HG02642 (cell line): ENCODE measurements around the gene LSMEM2.
"Not testable (repeated sequence)": the region's sequence is repeated elsewhere in the genome, so short reads cannot be mapped to it uniquely, and the experiment has no call there.

Experiments used
- ATAC-seq: cut with Tn5 transposase; IDR thresholded peaks from one replicate; pipeline ENCODE4 v1.9.1; 2021; ENCODE audit warnings: mild to moderate bottlenecking; ENCODE audit not compliant: unreplicated experiment, poor library complexity

The LSMEM2 gene

DNA sequence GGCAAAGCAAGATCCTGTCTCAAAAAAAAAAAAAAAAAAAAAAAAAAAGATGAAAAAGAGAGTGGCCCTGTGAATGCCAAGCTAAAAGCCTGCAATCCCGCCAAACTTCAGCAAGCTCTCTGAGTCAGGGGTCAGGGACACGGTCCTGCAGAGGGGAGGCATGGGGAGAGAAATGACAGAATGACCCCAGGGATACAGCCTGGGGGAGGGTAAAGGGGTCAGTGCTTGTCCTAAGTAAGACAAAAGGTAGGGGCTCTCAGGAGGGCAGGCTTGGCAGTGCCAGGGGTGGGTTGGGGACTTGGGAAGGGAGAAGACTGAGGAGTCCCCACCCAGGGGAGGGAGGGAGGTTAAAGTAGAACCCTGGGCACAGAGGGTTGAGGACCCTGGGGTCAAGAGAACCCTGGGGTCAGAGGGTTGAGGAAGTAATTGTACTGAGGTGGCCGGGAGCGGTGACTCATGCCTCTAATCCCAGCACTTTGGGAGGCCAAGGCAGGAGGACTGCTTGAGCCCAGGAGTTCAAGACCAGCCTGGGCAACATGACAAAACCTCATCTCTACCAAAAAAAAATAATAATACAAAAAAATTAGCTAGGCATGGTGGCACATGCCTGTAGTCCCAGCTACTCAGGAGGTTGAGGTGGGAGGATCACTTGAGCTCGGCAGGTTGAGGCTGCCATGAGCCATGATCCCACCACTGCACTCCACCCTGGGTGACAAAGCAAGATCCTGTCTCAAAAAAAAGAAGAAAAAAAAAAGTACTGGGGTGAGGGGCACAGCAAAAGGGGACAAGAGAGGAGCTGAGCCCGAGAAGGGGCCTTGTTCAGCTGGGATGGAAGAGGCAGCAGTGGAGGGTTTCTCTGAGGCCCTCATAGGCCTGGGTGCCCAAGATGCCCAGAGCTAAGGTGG lies 15.2 kb upstream of the LSMEM2 start:
- ATAC-seq, result no peak

GRCh38 chr3:50264383-50264963 lies 14.4 kb upstream of the LSMEM2 start:
- ATAC-seq, result no peak

- ATAC-seq, result no peak
These were observed 13.9 kb upstream of the LSMEM2 start for GRCh38 chr3:50264964-50265485.

DNA sequence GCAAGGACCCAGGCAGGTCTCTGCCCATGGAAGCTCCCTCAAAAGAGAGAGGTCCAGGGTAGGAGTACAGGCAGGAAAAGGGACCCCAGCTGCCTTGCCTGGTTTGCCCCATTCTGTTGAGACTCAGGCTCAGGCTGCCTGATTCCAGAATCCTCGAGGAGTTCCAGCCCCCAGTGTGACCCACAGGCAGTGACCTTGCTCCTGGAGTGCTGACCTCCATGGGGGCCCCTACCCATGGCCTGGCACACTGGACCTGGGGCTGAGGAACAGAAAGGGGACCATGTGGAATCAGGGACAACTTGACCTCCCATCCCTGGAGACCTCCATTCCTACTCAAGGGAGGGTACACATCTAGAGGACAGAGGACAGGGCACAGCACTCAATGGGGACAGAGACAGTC lies 13.3 kb upstream of the LSMEM2 start:
- ATAC-seq, result no peak

GRCh38 chr3:50266017-50266416 lies 12.9 kb upstream of the LSMEM2 start:
- no peak for ATAC-seq

DNA sequence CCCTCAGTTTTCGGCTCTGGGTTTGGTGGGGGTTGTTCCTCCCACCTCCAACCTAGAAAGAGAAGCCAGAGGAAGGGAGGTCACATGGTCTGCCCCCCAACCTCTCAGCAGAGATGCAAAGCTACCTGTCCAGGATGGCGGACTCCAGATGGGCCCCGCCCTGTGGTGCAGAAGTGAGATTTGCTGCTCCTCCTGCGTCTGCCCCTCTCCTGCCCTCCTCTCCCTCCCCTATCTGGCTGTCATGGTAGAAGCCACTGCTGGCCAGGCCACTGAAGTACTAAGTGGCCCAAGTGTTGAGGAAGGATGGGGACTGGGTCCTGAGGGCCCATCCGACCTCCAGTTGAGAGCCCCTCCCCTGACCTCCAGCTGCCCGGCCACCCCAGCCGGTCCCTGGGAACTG lies 12.1 kb upstream of the LSMEM2 start:
- ATAC-seq, result no peak

DNA sequence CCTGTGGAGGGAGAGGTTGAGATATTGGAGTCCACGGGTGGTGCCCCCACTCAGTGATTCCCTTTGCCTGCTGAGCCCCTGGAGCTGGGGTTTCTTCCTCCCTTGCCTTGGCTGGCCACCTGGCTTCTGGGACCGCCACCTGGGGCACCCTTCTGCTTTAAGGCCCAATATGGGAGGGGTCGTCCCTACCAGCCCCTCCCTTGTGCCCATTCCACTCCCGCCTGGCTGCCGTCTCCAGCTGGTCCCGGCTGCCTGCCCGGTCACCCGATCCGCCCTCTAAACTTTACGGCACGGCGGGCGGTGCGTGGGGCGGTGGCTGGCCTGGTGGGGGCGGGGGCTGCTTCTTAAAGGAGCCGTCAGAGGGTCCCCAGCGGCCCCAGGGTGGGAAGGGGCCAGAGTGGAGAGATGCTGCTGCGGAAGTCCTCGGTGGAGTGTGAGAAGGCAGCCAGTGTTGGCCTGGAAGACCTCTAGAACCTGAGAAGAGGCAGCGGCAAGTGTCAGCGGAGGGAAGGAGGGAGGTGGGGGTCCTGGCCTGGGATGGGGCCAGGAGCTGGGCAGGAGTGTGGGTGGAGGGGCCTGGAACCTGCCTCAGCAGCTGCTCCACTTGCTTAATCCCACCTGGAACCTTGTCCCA lies 11.5 kb upstream of the LSMEM2 start:
- no peak for ATAC-seq

DNA sequence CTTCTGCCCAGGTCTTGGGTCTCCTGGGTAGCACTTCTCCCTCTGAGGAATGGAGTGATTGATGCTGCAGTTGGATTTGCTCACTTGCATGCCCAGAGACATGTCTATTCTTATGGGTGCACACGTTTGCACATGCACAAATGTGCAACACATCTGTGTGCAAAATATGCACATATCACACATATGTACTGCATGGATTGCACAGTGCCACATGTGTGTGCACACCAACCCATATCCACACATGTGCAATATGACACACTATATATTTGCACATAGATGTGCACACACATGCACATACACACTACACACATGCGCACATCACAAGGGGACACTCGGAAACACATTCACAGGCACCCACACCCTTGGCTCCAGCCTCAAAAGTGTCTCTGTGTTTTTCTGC lies 10.6 kb upstream of the LSMEM2 start:
- ATAC-seq, result no peak

- no peak for ATAC-seq
These were observed 10.0 kb upstream of the LSMEM2 start, which contains the start of gene SEMA3B for GRCh38 chr3:50268703-50269451. TSS of gene SEMA3B (plus strand) at chr3:50269147. CDS start at chr3:50269241, 94 bp downstream.

- ATAC-seq, result no peak
These were observed 9.4 kb upstream of the LSMEM2 start for GRCh38 chr3:50269460-50269859.

DNA sequence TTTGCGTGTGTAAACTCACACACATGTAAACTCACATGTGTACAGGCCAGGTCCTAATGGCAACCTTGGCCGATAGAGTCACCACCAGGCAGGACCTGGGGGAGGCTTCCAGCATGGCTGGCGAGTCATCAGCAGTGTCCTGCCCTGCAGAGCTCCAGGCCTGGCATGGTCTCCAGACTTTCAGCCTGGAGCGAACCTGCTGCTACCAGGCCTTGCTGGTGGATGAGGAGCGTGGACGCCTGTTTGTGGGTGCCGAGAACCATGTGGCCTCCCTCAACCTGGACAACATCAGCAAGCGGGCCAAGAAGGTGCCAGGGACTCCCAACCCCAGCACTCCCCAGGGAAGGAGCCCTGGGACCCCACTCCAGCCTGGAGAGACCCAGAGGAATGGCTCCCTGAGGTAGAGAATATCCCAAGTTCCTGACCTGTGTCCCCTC lies 8.9 kb upstream of the LSMEM2 start:
- ATAC-seq, result no peak

DNA sequence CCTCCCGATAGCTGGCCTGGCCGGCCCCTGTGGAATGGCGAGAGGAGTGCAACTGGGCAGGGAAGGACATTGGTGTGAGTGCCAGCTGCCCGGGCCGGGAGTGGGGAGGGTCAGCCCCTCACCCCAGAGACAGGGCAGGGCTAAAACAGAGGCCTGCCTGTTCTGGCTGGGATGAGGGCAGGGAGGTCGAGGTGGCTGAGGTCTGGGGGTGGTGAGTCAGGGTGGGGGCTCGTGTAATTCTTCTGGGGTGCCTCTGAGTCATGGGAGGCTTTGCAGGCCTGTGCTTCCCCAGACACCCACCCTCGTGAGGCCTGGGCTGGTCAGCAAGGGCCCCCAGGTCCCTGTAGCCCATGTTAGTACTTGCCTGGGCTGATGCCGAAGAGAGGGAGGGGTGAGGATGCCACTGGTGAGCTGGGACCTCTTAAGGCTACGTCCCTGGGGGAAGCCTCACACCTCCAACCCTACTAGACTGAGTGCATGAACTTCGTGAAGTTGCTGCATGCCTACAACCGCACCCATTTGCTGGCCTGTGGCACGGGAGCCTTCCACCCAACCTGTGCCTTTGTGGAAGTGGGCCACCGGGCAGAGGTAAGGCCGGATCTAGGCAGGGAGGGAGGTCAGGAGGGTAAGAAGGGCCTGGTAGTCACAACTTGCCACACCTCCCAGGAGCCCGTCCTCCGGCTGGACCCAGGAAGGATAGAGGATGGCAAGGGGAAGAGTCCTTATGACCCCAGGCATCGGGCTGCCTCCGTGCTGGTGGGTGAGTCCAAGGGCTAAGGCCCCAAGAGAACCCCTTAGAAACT lies 8.3 kb upstream of the LSMEM2 start:
- no peak for ATAC-seq

GRCh38 chr3:50271314-50271936 lies 7.5 kb upstream of the LSMEM2 start:
- ATAC-seq, result no peak

GRCh38 chr3:50272538-50272910 lies 6.4 kb upstream of the LSMEM2 start:
- ATAC-seq, result not testable (repeated sequence)

DNA sequence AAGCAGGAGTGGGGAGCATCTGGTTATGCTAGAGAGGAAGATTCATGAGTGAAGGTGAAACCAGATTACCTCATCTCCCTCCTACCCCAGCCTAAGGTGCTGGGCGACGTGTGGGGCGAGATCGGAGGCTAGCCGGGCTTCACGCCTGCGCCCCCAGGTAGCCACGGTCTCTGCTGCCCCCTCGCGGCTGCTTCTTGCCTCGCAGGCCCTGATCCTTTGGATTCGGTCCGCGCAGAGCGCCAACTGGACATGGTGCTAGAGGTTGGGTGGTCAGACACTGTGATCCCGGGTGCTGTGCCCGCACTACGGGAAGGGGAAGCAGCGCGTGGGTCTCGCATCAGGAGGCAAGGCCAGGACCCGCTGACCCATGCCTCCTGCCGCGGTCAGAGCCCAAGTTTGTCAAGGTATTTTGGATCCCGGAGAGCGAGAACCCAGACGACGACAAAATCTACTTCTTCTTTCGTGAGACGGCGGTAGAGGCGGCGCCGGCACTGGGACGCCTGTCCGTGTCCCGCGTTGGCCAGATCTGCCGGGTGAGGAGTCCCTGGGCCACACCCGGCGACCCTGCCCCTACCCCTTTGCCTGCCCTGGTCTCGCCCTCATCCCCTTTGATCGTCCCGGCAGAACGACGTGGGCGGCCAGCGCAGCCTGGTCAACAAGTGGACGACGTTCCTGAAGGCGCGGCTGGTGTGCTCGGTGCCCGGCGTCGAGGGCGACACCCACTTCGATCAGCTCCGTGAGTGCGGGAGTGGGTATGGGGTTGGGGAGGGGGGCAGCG lies 5.8 kb upstream of the LSMEM2 start:
- peak; percentile 82 for ATAC-seq

DNA sequence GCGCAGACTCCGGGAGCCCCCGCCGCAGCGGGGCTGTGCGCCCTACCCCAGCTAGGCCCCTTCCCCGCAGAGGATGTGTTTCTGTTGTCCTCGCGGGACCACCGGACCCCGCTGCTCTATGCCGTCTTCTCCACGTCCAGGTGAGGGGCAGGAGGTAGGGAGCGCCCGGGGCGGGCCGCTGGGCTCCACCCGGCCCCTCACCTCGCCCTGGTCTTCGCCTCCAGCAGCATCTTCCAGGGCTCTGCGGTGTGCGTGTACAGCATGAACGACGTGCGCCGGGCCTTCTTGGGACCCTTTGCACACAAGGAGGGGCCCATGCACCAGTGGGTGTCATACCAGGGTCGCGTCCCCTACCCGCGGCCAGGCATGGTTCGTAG lies 5.2 kb upstream of the LSMEM2 start:
- ATAC-seq, result no peak

- no peak for ATAC-seq
These were observed 4.3 kb upstream of the LSMEM2 start for GRCh38 chr3:50274371-50275104.
